Astrocyte (in vitro differentiated cells and primary cell): Measurements from ENCODE around the gene DUS3L.

ENCODE experiments used
- EZH2 ChIP-seq: IDR thresholded peaks from 2 replicates; pipeline ENCODE4 v1.6.1; 2012; ENCODE audit warnings: mild to moderate bottlenecking, low read length, inconsistent platforms; ENCODE audit not compliant: insufficient read depth
- TF ChIP-seq, protein P1 (sequence below): IDR thresholded peaks from 2 replicates; pipeline ENCODE4 v1.5.1; 2011; ENCODE audit warnings: low read depth, mild to moderate bottlenecking, inconsistent platforms, low read length, moderate library complexity; ENCODE audit not compliant: insufficient read depth

DNA sequence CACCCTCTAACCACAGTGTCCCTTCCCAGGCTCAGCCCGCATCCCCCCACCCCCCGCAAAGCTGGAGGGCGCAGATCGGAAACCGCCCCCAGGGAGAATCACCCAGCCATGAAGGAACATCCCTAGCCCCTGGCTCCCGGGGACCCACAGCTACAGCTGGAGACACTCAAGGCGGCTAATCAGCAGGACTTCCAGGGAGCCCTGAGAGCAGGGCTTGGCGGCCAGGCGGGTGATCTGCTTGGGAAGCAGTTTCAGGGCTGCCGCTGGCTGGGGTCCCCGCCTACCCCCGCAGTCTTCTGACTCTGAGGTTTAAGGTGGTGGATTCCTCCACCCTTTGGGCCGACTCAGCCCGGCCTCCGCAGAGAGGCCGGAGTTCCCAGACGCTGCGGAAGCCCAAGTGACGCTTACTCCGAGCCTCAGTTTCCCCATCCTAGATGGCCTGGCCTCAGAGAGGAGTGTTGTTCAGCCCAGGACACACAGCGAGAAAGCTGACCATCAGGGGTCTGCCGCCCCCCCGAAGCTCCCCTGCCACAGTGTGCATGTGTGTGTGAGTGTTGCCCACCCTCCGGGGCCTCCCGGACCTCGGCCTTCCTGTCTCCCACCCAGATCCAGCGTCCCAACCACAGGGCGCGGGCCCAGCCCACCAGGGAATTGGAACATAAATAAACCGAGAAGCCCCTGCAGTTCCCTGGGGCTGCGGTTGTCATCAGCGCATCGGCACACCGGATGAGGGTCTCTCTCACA, 38.8 kb upstream of the DUS3L start:
- TF ChIP-seq, protein P1, sequence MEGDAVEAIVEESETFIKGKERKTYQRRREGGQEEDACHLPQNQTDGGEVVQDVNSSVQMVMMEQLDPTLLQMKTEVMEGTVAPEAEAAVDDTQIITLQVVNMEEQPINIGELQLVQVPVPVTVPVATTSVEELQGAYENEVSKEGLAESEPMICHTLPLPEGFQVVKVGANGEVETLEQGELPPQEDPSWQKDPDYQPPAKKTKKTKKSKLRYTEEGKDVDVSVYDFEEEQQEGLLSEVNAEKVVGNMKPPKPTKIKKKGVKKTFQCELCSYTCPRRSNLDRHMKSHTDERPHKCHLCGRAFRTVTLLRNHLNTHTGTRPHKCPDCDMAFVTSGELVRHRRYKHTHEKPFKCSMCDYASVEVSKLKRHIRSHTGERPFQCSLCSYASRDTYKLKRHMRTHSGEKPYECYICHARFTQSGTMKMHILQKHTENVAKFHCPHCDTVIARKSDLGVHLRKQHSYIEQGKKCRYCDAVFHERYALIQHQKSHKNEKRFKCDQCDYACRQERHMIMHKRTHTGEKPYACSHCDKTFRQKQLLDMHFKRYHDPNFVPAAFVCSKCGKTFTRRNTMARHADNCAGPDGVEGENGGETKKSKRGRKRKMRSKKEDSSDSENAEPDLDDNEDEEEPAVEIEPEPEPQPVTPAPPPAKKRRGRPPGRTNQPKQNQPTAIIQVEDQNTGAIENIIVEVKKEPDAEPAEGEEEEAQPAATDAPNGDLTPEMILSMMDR = no peak
- peak; percentile 40 for TF ChIP-seq EZH2
